ENCODE measurements around the gene TM9SF2.

- no peak for TF ChIP-seq CTCF (IDR thresholded peaks at IDR 0.05; ENCODE audit: low read length)
- TF ChIP-seq EZH2 (IDR thresholded peaks at IDR 0.05; ENCODE audit: borderline replicate concordance, low read length) = no peak
Observed at GRCh38 chr13:99501848-99502301, 603 bp downstream of the TM9SF2 start.

All from OCI-LY1 (cell line).